DOHH2 (cell line): ENCODE results near the gene ITK.
A peak's percentile ranks its signal among the peaks of the same experiment; 100 is the strongest.

ENCODE experiments used
- H3F3A ChIP-seq: fragments of 200-600 bp; sonication (generic), shearing (Covaris generic); 2 replicates; pipeline ENCODE4 v1.6.0; 2016; ENCODE audit warnings: antibody characterized with exemption, mild to moderate bottlenecking; ENCODE audit not compliant: control insufficient read depth, insufficient read depth
- H3K27ac ChIP-seq: fragments of 200-600 bp; sonication (generic); 2 replicates; pipeline ENCODE4 v1.5.1; 2014; ENCODE audit warnings: low read depth, mild to moderate bottlenecking, low read length, moderate library complexity
- H3K27me3 ChIP-seq: fragments of 200-600 bp; sonication (generic); 2 replicates; pipeline ENCODE4 v1.6.1; 2014; ENCODE audit warnings: mild to moderate bottlenecking, low read length, mixed read lengths; ENCODE audit not compliant: control insufficient read depth
- H3K36me3 ChIP-seq: fragments of 200-600 bp; sonication (generic); 2 replicates; pipeline ENCODE4 v1.6.1; 2014; ENCODE audit warnings: mild to moderate bottlenecking, low read length, moderate library complexity, mixed read lengths; ENCODE audit not compliant: control insufficient read depth
- H3K4me1 ChIP-seq: fragments of 200-600 bp; sonication (generic); 2 replicates; pipeline ENCODE4 v1.6.1; 2014; ENCODE audit warnings: mild to moderate bottlenecking, low read length, mixed read lengths; ENCODE audit not compliant: control insufficient read depth
- H3K4me2 ChIP-seq: fragments of 200-600 bp; sonication (generic); 2 replicates; pipeline ENCODE4 v1.6.0; 2014; ENCODE audit warnings: mild to moderate bottlenecking, low read length, moderate library complexity
- H3K4me3 ChIP-seq: fragments of 200-600 bp; sonication (generic); 2 replicates; pipeline ENCODE4 v1.5.1; 2014; ENCODE audit warnings: mild to moderate bottlenecking, low read length, mixed read lengths
- H3K79me2 ChIP-seq: fragments of 200-600 bp; sonication (generic); 2 replicates; pipeline ENCODE4 v1.6.1; 2014; ENCODE audit warnings: mild to moderate bottlenecking, low read length, mixed read lengths; ENCODE audit not compliant: control insufficient read depth
- H3K9me2 ChIP-seq: fragments of 200-600 bp; sonication (generic); replicated peaks from 2 replicates; pipeline ENCODE4 v1.6.1; 2014; ENCODE audit warnings: mild to moderate bottlenecking, low read length, mixed read lengths; ENCODE audit not compliant: control insufficient read depth
- H3K9me3 ChIP-seq: fragments of 200-600 bp; sonication (generic); 2 replicates; pipeline ENCODE4 v1.6.1; 2014; ENCODE audit warnings: antibody characterized with exemption, low read length, mixed read lengths; ENCODE audit not compliant: control insufficient read depth, insufficient read depth
- H4K20me1 ChIP-seq: fragments of 200-600 bp; sonication (generic); 2 replicates; pipeline ENCODE4 v1.6.0; 2014; ENCODE audit warnings: low read depth, mild to moderate bottlenecking, antibody characterized with exemption, low read length, moderate library complexity; ENCODE audit not compliant: control insufficient read depth, insufficient read depth
- CTCF ChIP-seq: fragments of 200-600 bp; sonication (generic); IDR thresholded peaks from one replicate; pipeline ENCODE4 v1.5.1; 2014; ENCODE audit warnings: antibody characterized with exemption, mild to moderate bottlenecking, low read depth, low read length; ENCODE audit not compliant: poor library complexity, severe bottlenecking
- EZH2phosphoT487 ChIP-seq: fragments of 200-600 bp; sonication (generic); IDR thresholded peaks from 2 replicates; pipeline ENCODE4 v1.6.1; 2017; ENCODE audit warnings: borderline replicate concordance, mild to moderate bottlenecking, antibody characterized with exemption, low read length, moderate library complexity, mixed read lengths

Gene ITK

GRCh38 chr5:157258450-157258849 is 77.8 kb downstream of the ITK start:
- Histone ChIP-seq H3K4me3 (no peak overlapping the region), H4K20me1 (no peaks in the 10 kb centered on the region), H3K27me3 (no peaks in the 10 kb centered on the region), H3K9me3 (no peaks in the 10 kb centered on the region), H3K27ac (no peak overlapping the region), H3K4me1 (peaks cover 12% of the 10 kb centered on the region), H3F3A (no peaks in the 10 kb centered on the region), H3K4me2 (no peak overlapping the region), H3K9me2 (no peaks in the 10 kb centered on the region), H3K79me2 (no peaks in the 10 kb centered on the region), H3K36me3 (no peaks in the 10 kb centered on the region)
- TF ChIP-seq CTCF, result no peak
- no peak for TF ChIP-seq EZH2phosphoT487

GRCh38 chr5:157259699-157260098 is 79.1 kb downstream of the ITK start:
- H3K27ac ChIP-seq, result no peak overlapping the region
- no peaks in the 10 kb centered on the region for H3K9me3 ChIP-seq
- peaks cover 21% of the 10 kb centered on the region for H3K4me1 ChIP-seq
- no peaks in the 10 kb centered on the region for H3K9me2 ChIP-seq
- H3K4me2 ChIP-seq, result no peak overlapping the region
- no peaks in the 10 kb centered on the region for H4K20me1 ChIP-seq
- no peaks in the 10 kb centered on the region for H3K36me3 ChIP-seq
- no peaks in the 10 kb centered on the region for H3F3A ChIP-seq
- H3K79me2 ChIP-seq, result no peaks in the 10 kb centered on the region
- H3K4me3 ChIP-seq, result no peak overlapping the region
- H3K27me3 ChIP-seq, result no peaks in the 10 kb centered on the region
- TF ChIP-seq CTCF, result no peak
- TF ChIP-seq EZH2phosphoT487, result no peak

GRCh38 chr5:157263496-157264090 is 83.0 kb downstream of the ITK start:
- Histone ChIP-seq H3K4me3 (peak overlapping the region; percentile 31), H3K9me3 (no peaks in the 10 kb centered on the region), H3F3A (no peaks in the 10 kb centered on the region), H3K9me2 (no peaks in the 10 kb centered on the region), H3K79me2 (peaks cover 32% of the 10 kb centered on the region), H4K20me1 (no peaks in the 10 kb centered on the region), H3K4me2 (peak overlapping the region; percentile 59), H3K4me1 (peaks cover 49% of the 10 kb centered on the region), H3K36me3 (peaks cover 23% of the 10 kb centered on the region), H3K27me3 (no peaks in the 10 kb centered on the region), H3K27ac (no peak overlapping the region)
- no peak for TF ChIP-seq EZH2phosphoT487
- TF ChIP-seq CTCF, result no peak
